Loucy (cell line): ENCODE measurements around the gene PCK1.

Experiments used
- CTCF ChIP-seq: fragments of 200-600 bp; sonication (generic); conservative IDR thresholded peaks from 2 replicates; pipeline ENCODE4 v1.5.1; 2014; ENCODE audit warnings: mild to moderate bottlenecking, antibody characterized with exemption, low read length
- EZH2phosphoT487 ChIP-seq: fragments of 200-600 bp; IDR thresholded peaks from 2 replicates; pipeline ENCODE4 v1.6.1; 2018; ENCODE audit warnings: antibody characterized with exemption, mild to moderate bottlenecking, moderate library complexity, borderline replicate concordance

GRCh38 chr20:57589123-57589727, 28.3 kb downstream of the PCK1 start:
- TF ChIP-seq CTCF (no peak), EZH2phosphoT487 (no peak)
